Caco-2 (cell line): ENCODE data around the gene MAOA. TPM values are rescaled to one million over a fixed set of nuclear protein-coding genes. Genes with fewer than 3 reads are reported as not detected.

ENCODE experiments used
- BruUV-seq: library from RNA; stranded (reverse); fragments of 400-500 nt; replicated peaks from 2 replicates; lab custom pipeline; 2021; lab: Mats Ljungman, UMichigan
- CTCF ChIA-PET: fragments of 300-600 bp; sonication (Branson Sonifier 250); formaldehyde crosslinking; loops from one replicate; lab custom pipeline; 2022; ENCODE audit warnings: antibody characterized with exemption; lab: Charles Lee
- POLR2A ChIA-PET: fragments of 300-600 bp; sonication (Branson Sonifier 250); formaldehyde crosslinking; loops from one replicate; lab custom pipeline; 2022; ENCODE audit warnings: antibody characterized with exemption; lab: Charles Lee
- DNase-seq, 2 experiments: peaks; one replicate each; pipeline versions ENCODE4 v3.0.0 to v3.0.0-alpha.2; 2020 to 2022
- H3K27me3 ChIP-seq: replicated peaks from 2 replicates; pipeline ENCODE4 v1.6.0; 2011; ENCODE audit warnings: low read length; ENCODE audit not compliant: control insufficient read depth, insufficient read depth
- H3K36me3 ChIP-seq: 2 replicates; pipeline ENCODE4 v1.5.1; 2011; ENCODE audit warnings: low read length; ENCODE audit not compliant: control insufficient read depth, insufficient read depth
- H3K4me1 ChIP-seq: fragments of 250-450 bp; sonication (Bioruptor Pico); 2 replicates; pipeline ENCODE4 v1.5.1; 2020; ENCODE audit warnings: mild to moderate bottlenecking
- H3K4me3 ChIP-seq: 2 replicates; pipeline ENCODE4 v1.5.1; 2011; ENCODE audit warnings: low read depth, mild to moderate bottlenecking, control low read depth, low read length
- H3K9me3 ChIP-seq: fragments of 250-450 bp; sonication (Bioruptor Pico); 2 replicates; pipeline ENCODE4 v1.5.1; 2020; ENCODE audit warnings: mild to moderate bottlenecking, moderate library complexity
- H3K27ac Mint-ChIP-seq: one replicate; pipeline ENCODE4 v1.8.0; 2022; ENCODE audit warnings: mixed read lengths; ENCODE audit not compliant: unreplicated experiment
- H3K27me3 Mint-ChIP-seq: one replicate; pipeline ENCODE4 v1.8.0; 2022; ENCODE audit warnings: mixed read lengths; ENCODE audit not compliant: insufficient read depth, unreplicated experiment
- H3K36me3 Mint-ChIP-seq: one replicate; pipeline ENCODE4 v1.8.0; 2022; ENCODE audit warnings: mild to moderate bottlenecking, mixed read lengths; ENCODE audit not compliant: insufficient read depth, unreplicated experiment
- H3K4me1 Mint-ChIP-seq: one replicate; pipeline ENCODE4 v1.8.0; 2022; ENCODE audit warnings: low read depth, mixed read lengths; ENCODE audit not compliant: unreplicated experiment
- H3K4me3 Mint-ChIP-seq: one replicate; pipeline ENCODE4 v1.8.0; 2022; ENCODE audit warnings: mild to moderate bottlenecking, moderate library complexity, mixed read lengths; ENCODE audit not compliant: unreplicated experiment
- H3K9me3 Mint-ChIP-seq: one replicate; pipeline ENCODE4 v1.8.0; 2022; ENCODE audit warnings: mixed read lengths; ENCODE audit not compliant: unreplicated experiment
- intact Hi-C: fragments of 100-400 bp; cut with micrococcal nuclease; formaldehyde crosslinking; loops from one replicate; pipeline ENCODE4 v1.10.0; 2022; ENCODE audit not compliant: unreplicated experiment
- total RNA-seq: library from RNA; stranded (reverse); gene quantifications from 2 replicates; pipeline ENCODE4 v1.2.3, GENCODE V29; 2022
- TF ChIP-seq, protein P1 (sequence below), 2 experiments: fragments of 200-600 bp in 1 of 2; IDR thresholded peaks; 1 replicate in 1 of 2; 2 replicates in 1 of 2; pipeline versions ENCODE4 v1.5.1 to v1.8.0; 2011 to 2022; ENCODE audit warnings: antibody characterized with exemption in 1 of 2, control low read depth in 1 of 2, inconsistent platforms in 1 of 2, low read depth in 1 of 2, low read length in 1 of 2, mild to moderate bottlenecking in 1 of 2, moderate library complexity in 1 of 2; ENCODE audit not compliant: insufficient read depth in 1 of 2, severe bottlenecking in 1 of 2, unreplicated experiment in 1 of 2

MAOA gene
- total RNA-seq, 1 experiment from 2014 or later: 0.25 TPM

DNA sequence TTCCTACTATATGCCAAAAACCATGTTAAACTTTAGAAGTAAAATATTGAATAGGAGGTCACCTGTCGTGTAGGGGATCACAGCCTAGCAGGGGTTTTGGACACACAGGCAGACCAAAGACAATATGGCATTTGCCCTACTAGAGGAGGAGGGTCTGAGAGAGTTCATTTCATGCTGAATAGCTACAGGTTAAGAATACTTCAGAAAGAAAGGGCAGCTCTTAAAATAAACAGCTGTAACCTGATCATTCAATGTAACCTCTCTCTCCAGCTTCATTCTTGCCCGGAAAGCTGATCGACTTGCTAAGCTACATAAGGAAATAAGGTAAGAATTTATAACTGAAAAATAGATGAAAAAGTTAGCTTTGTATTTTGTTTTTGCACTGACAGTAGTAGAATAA, 79.9 kb downstream of the MAOA start:
- Mint-ChIP-seq H3K27me3 (no peaks in the 10 kb centered on the region), H3K9me3 (no peaks in the 10 kb centered on the region), H3K4me3 (no peak overlapping the region), H3K4me1 (no peaks in the 10 kb centered on the region), H3K27ac (no peak overlapping the region), H3K36me3 (no peaks in the 10 kb centered on the region)
- TF ChIP-seq, protein P1, sequence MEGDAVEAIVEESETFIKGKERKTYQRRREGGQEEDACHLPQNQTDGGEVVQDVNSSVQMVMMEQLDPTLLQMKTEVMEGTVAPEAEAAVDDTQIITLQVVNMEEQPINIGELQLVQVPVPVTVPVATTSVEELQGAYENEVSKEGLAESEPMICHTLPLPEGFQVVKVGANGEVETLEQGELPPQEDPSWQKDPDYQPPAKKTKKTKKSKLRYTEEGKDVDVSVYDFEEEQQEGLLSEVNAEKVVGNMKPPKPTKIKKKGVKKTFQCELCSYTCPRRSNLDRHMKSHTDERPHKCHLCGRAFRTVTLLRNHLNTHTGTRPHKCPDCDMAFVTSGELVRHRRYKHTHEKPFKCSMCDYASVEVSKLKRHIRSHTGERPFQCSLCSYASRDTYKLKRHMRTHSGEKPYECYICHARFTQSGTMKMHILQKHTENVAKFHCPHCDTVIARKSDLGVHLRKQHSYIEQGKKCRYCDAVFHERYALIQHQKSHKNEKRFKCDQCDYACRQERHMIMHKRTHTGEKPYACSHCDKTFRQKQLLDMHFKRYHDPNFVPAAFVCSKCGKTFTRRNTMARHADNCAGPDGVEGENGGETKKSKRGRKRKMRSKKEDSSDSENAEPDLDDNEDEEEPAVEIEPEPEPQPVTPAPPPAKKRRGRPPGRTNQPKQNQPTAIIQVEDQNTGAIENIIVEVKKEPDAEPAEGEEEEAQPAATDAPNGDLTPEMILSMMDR (IDR thresholded peaks at IDR 0.05; ENCODE audit: insufficient read depth in 1 of 2, low read depth in 1 of 2, low read length in 1 of 2, severe bottlenecking in 1 of 2, unreplicated experiment in 1 of 2): no peak
- POLR2A ChIA-PET: no interaction called here
- BruUV-seq: no TSS peak
- no peaks in the 10 kb centered on the region for H3K9me3 ChIP-seq
- H3K4me3 ChIP-seq: no peak overlapping the region
- intact Hi-C loops: no loop called here
- H3K36me3 ChIP-seq: no peaks in the 10 kb centered on the region
- no peaks in the 10 kb centered on the region for H3K4me1 ChIP-seq
- no peak for DNase-seq
- no peaks in the 10 kb centered on the region for H3K27me3 ChIP-seq
- CTCF ChIA-PET: no interaction called here

DNA sequence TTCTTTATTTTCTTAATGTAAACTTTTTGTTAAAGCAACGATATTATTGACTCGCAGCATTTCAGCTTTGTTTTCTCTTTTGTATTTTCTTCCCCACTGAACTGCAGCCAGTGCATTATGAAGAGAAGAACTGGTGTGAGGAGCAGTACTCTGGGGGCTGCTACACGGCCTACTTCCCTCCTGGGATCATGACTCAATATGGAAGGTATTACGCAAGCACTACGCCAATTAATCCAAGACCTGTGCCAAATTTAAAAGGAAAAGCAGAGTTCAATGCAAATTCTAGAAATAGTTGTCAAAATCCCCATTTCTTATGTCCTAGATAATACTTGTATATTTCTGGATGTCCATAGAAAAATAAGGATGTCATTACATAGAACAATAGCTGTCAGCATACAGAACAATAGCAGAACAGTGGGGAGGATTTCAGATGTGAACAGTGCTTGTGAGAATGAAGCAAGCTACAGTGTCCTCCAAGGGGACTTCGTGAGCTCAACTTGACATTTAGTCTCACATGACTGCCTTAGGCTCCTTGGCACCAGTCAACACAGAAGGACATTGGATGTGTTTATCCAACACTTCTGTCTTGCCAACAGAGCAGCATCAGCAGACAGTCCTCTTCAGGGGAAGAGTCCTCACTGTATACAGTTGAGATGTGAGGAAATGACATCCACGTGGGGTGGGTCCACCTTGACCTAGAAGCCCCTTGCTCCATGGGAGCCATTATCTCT, 85.9 kb downstream of the MAOA start:
- intact Hi-C loops: no loop called here
- H3K36me3 ChIP-seq: no peaks in the 10 kb centered on the region
- Mint-ChIP-seq H3K4me3 (no peak overlapping the region), H3K36me3 (no peaks in the 10 kb centered on the region), H3K27ac (no peak overlapping the region), H3K4me1 (no peaks in the 10 kb centered on the region), H3K9me3 (no peaks in the 10 kb centered on the region), H3K27me3 (no peaks in the 10 kb centered on the region)
- H3K4me3 ChIP-seq: no peak overlapping the region
- no peaks in the 10 kb centered on the region for H3K9me3 ChIP-seq
- H3K27me3 ChIP-seq: no peaks in the 10 kb centered on the region
- ChIA-PET POLR2A (no interaction called here), CTCF (no interaction called here)
- no TSS peak for BruUV-seq
- DNase-seq: no peak
- TF ChIP-seq, protein P1 (IDR thresholded peaks at IDR 0.05; ENCODE audit: insufficient read depth in 1 of 2, low read depth in 1 of 2, low read length in 1 of 2, severe bottlenecking in 1 of 2, unreplicated experiment in 1 of 2): no peak
- no peaks in the 10 kb centered on the region for H3K4me1 ChIP-seq

DNA sequence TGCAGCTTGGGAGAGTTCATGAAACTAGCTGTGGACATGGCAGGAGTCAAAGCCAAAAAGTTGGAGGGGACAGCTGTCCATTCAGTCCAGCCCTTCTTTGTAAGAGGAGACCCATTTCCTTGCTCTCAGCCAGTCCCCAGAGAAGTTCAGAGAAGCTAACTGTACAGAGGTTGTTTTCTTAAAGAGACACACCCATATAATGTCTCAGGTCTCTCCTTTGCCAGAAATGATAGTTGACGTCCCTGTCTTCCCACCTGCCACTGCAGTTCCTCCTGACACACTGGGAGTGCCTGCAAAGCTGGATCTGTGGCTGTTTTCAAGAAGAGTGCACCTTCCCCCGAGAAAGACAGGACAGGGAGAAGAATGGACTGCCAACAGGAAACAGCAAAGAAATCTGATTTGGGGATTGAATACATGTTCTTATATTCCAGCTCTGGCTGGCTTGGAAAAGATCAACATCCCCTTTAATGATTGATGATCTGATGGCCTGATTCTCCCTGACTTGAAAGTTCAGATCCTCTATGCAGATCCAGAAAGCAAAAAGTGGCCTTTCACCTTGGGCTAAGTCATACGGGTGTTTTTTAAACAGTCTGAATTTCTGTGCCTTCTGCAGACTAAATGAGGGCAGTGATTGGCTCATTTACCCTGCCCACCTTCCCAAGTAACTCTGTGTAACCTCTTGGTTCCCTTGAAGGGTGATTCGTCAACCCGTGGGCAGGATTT, 87.2 kb downstream of the MAOA start:
- H3K4me3 Mint-ChIP-seq: no peak overlapping the region
- DNase-seq: no peak
- Histone ChIP-seq H3K36me3 (no peaks in the 10 kb centered on the region), H3K9me3 (no peaks in the 10 kb centered on the region), H3K27me3 (no peaks in the 10 kb centered on the region), H3K4me3 (no peak overlapping the region), H3K4me1 (no peaks in the 10 kb centered on the region)
- TF ChIP-seq, protein P1 (IDR thresholded peaks at IDR 0.05; ENCODE audit: insufficient read depth in 1 of 2, low read depth in 1 of 2, low read length in 1 of 2, severe bottlenecking in 1 of 2, unreplicated experiment in 1 of 2): no peak
- no peak overlapping the region for H3K27ac Mint-ChIP-seq
- CTCF ChIA-PET: no interaction called here
- H3K4me1 Mint-ChIP-seq: no peaks in the 10 kb centered on the region
- intact Hi-C loops: no loop called here
- no peaks in the 10 kb centered on the region for H3K9me3 Mint-ChIP-seq
- POLR2A ChIA-PET: no interaction called here
- no peaks in the 10 kb centered on the region for H3K36me3 Mint-ChIP-seq
- no peaks in the 10 kb centered on the region for H3K27me3 Mint-ChIP-seq
- no TSS peak for BruUV-seq
